CD14-positive monocyte (primary cell): ENCODE results near the gene QPCTL. TPM values are rescaled to one million over a fixed set of nuclear protein-coding genes. Genes with fewer than 3 reads are reported as not detected.

Experiments used
- DNase-seq, 3 donors: peaks; one replicate each; pipeline ENCODE4 v3.0.0-alpha.2; 2011 to 2022
- H2AFZ ChIP-seq: 2 replicates; pipeline ENCODE4 v1.6.0; 2012; ENCODE audit warnings: mild to moderate bottlenecking, low read depth, low read length, inconsistent platforms; ENCODE audit not compliant: insufficient read depth, poor library complexity, severe bottlenecking
- H3K27ac ChIP-seq, 2 donors: 1 replicate in 1 of 2; 2 replicates in 1 of 2; pipeline ENCODE4 v1.5.1; 2012 to 2013; ENCODE audit warnings: low read length in 2 of 2, control low read depth in 1 of 2, inconsistent platforms in 1 of 2, low read depth in 1 of 2, mild to moderate bottlenecking in 1 of 2
- H3K27me3 ChIP-seq, 2 donors: one replicate each; pipeline versions ENCODE4 v1.6.0 to v1.6.1; 2011 to 2013; ENCODE audit warnings: low read length in 2 of 2; ENCODE audit not compliant: control insufficient read depth in 2 of 2, insufficient read depth in 2 of 2
- H3K36me3 ChIP-seq, 2 donors: replicated peaks in 1 of 2; 1 replicate in 1 of 2; 2 replicates in 1 of 2; pipeline versions ENCODE4 v1.5.1 to v1.6.1; 2012 to 2013; ENCODE audit warnings: low read length in 2 of 2, control low read depth in 1 of 2, inconsistent platforms in 1 of 2, mild to moderate bottlenecking in 1 of 2; ENCODE audit not compliant: insufficient read depth in 2 of 2, control insufficient read depth in 1 of 2
- H3K4me1 ChIP-seq, 2 donors: 1 replicate in 1 of 2; 2 replicates in 1 of 2; pipeline versions ENCODE4 v1.5.1 to v1.6.1; 2012 to 2013; ENCODE audit warnings: low read length in 2 of 2, control low read depth in 1 of 2, inconsistent platforms in 1 of 2, mild to moderate bottlenecking in 1 of 2, moderate library complexity in 1 of 2; ENCODE audit not compliant: insufficient read depth in 2 of 2, control insufficient read depth in 1 of 2
- H3K4me2 ChIP-seq: replicated peaks from 2 replicates; pipeline ENCODE3; 2012; ENCODE audit warnings: low read length, moderate library complexity, mild to moderate bottlenecking; ENCODE audit not compliant: poor library complexity, severe bottlenecking; ENCODE audit errors: extremely low read depth
- H3K4me3 ChIP-seq, 3 experiments: fragments of 200-600 bp in 1 of 3; sonication (generic) in 1 of 3; replicated peaks in 1 of 3; 1 replicate in 2 of 3; 2 replicates in 1 of 3; pipeline ENCODE4 v1.5.1; 2011 to 2013; ENCODE audit warnings: low read length in 3 of 3, mild to moderate bottlenecking in 3 of 3, control low read depth in 2 of 3, low read depth in 2 of 3, inconsistent platforms in 1 of 3, moderate library complexity in 1 of 3
- H3K79me2 ChIP-seq: 2 replicates; pipeline ENCODE4 v1.6.0; 2012; ENCODE audit warnings: mild to moderate bottlenecking, control low read depth, inconsistent platforms, low read length, moderate library complexity; ENCODE audit not compliant: insufficient read depth
- H3K9ac ChIP-seq: 2 replicates; pipeline ENCODE4 v1.6.0; 2017; ENCODE audit warnings: low read length, mild to moderate bottlenecking; ENCODE audit not compliant: insufficient read depth, poor library complexity, severe bottlenecking
- H3K9me3 ChIP-seq, 2 donors: replicated peaks in 1 of 2; 1 replicate in 1 of 2; 2 replicates in 1 of 2; pipeline versions ENCODE4 v1.5.1 to v1.6.1; 2012 to 2013; ENCODE audit warnings: low read length in 2 of 2, control low read depth in 1 of 2; ENCODE audit not compliant: control insufficient read depth in 1 of 2, insufficient read depth in 1 of 2
- H4K20me1 ChIP-seq: 2 replicates; pipeline ENCODE4 v1.6.0; 2012; ENCODE audit warnings: mild to moderate bottlenecking, low read length, control low read depth, moderate library complexity; ENCODE audit not compliant: insufficient read depth
- H3K27ac Mint-ChIP-seq, 7 donors: one replicate each; pipeline ENCODE4 v1.8.0; 2020; ENCODE audit warnings: mild to moderate bottlenecking in 7 of 7, mixed read lengths in 7 of 7, moderate library complexity in 6 of 7, inconsistent platforms in 2 of 7
- H3K27me3 Mint-ChIP-seq, 3 donors: one replicate each; pipeline ENCODE4 v1.8.0; 2021 to 2022; ENCODE audit warnings: low read depth in 3 of 3, mild to moderate bottlenecking in 3 of 3, mixed read lengths in 3 of 3, moderate library complexity in 3 of 3, inconsistent platforms in 1 of 3
- H3K36me3 Mint-ChIP-seq, 2 donors: one replicate each; pipeline ENCODE4 v1.8.0; 2020; ENCODE audit warnings: mixed read lengths in 2 of 2, inconsistent platforms in 1 of 2, mild to moderate bottlenecking in 1 of 2
- H3K4me1 Mint-ChIP-seq: one replicate; pipeline ENCODE4 v1.8.0; 2020; ENCODE audit warnings: mild to moderate bottlenecking, mixed read lengths
- H3K4me3 Mint-ChIP-seq, 2 donors: one replicate each; pipeline ENCODE4 v1.8.0; 2020; ENCODE audit warnings: mild to moderate bottlenecking in 2 of 2, mixed read lengths in 2 of 2, moderate library complexity in 1 of 2
- H3K9me3 Mint-ChIP-seq, 7 donors: one replicate each; pipeline ENCODE4 v1.8.0; 2020 to 2022; ENCODE audit warnings: mixed read lengths in 7 of 7, mild to moderate bottlenecking in 6 of 7, moderate library complexity in 6 of 7, inconsistent platforms in 2 of 7
- CTCF ChIP-seq: fragments of 200-600 bp; IDR thresholded peaks from one replicate; pipeline ENCODE4 v1.8.0; 2022; ENCODE audit warnings: antibody characterized with exemption, mild to moderate bottlenecking
- WGBS: methylation state at CpG from one replicate; pipeline ENCODE4 v1.1.5; 2013; ENCODE audit warnings: missing lambda C conversion rate; ENCODE audit not compliant: insufficient coverage; 5-methylcytosine and 5-hydroxymethylcytosine counted together
- intact Hi-C, 2 donors: fragments of 100-400 bp; cut with micrococcal nuclease; formaldehyde crosslinking; loops; one replicate each; pipeline versions ENCODE4 v1.15.0 to v1.15.1; 2023
- polyA plus RNA-seq, 3 donors: library from polyadenylated mRNA; depleted of rRNA in 1 of 3; unstranded in 2 of 3; stranded (reverse) in 1 of 3; fragments of 300-500 nt in 2 of 3; fragments of >200 nt in 1 of 3; fragmentation: Illumina TruSeq in 2 of 3; gene quantifications; 1 replicate in 2 of 3; 2 replicates in 1 of 3; pipeline ENCODE4 v1.2.3, GENCODE V29; 2012 to 2021
- small RNA-seq: library from RNA; depleted of rRNA; stranded (forward); fragments of <200 nt; gene quantifications from one replicate; pipeline ENCODE3, GENCODE V24; 2012; ENCODE audit warnings: low read depth; ENCODE audit not compliant: insufficient read length

The QPCTL gene
- polyA plus RNA-seq, 3 donors = 0.46 to 3.0 (median 0.90) TPM

GRCh38 chr19:45752639-45753038 is 60.2 kb downstream of the QPCTL start:
- Histone ChIP-seq H3K36me3 (no peaks in the 10 kb centered on the region), H3K4me1 (no peaks in the 10 kb centered on the region), H3K27me3 (peaks cover 0 to 2% of the 10 kb centered on the region in 2 donors), H3K4me3 (no peak overlapping the region), H3K4me2 (no peak overlapping the region), H2AFZ (no peak overlapping the region), H3K9ac (no peak overlapping the region), H3K79me2 (no peaks in the 10 kb centered on the region), H4K20me1 (no peaks in the 10 kb centered on the region), H3K9me3 (no peaks in the 10 kb centered on the region), H3K27ac (no peak overlapping the region)
- no peaks in the 10 kb centered on the region for H3K4me1 Mint-ChIP-seq
- H3K27me3 Mint-ChIP-seq = peaks cover 25 to 42% (median 34%) of the 10 kb centered on the region in 3 donors
- TF ChIP-seq CTCF = no peak
- peaks cover 0 to 8% (median 0%) of the 10 kb centered on the region in 7 donors for H3K9me3 Mint-ChIP-seq
- no peak overlapping the region for H3K4me3 Mint-ChIP-seq
- intact Hi-C loops = no loop called here
- DNase-seq = no peak
- no peaks in the 10 kb centered on the region for H3K36me3 Mint-ChIP-seq
- WGBS = 95% methylated on average over 8 of the region's 12 CpGs
- H3K27ac Mint-ChIP-seq = no peak overlapping the region

GRCh38 chr19:45753548-45753947 is 61.1 kb downstream of the QPCTL start:
- Mint-ChIP-seq H3K27ac (no peak overlapping the region), H3K36me3 (no peaks in the 10 kb centered on the region), H3K4me3 (no peak overlapping the region), H3K4me1 (no peaks in the 10 kb centered on the region), H3K27me3 (peaks cover 27 to 43% (median 39%) of the 10 kb centered on the region in 3 donors), H3K9me3 (peaks cover 0 to 8% (median 0%) of the 10 kb centered on the region in 7 donors)
- no peaks in the 10 kb centered on the region for H3K36me3 ChIP-seq
- H2AFZ ChIP-seq = no peak overlapping the region
- no peak for DNase-seq
- no peaks in the 10 kb centered on the region for H3K79me2 ChIP-seq
- H3K4me2 ChIP-seq = no peak overlapping the region
- no peak for TF ChIP-seq CTCF
- no peak overlapping the region for H3K9ac ChIP-seq
- peaks cover 0 to 3% of the 10 kb centered on the region in 2 donors for H3K27me3 ChIP-seq
- H3K4me1 ChIP-seq = no peaks in the 10 kb centered on the region
- no peak overlapping the region for H3K4me3 ChIP-seq
- 77% methylated on average over 5 of the region's 6 CpGs for WGBS
- no peaks in the 10 kb centered on the region for H3K9me3 ChIP-seq
- H4K20me1 ChIP-seq = no peaks in the 10 kb centered on the region
- H3K27ac ChIP-seq = no peak overlapping the region
- intact Hi-C loops = no loop called here

Small RNA genes lying within 50 kb of the gene (small RNA-seq; reads per million reads assigned to genes)
- not detected for gene MIR642A
- gene RN7SL836P = not detected

Other genes with a start within 250 kb of the QPCTL start
- 100 to 1,000 TPM in 1 of 3 donors, 10 to 100 TPM in 2; 27.3 to 840 (median 28.2) TPM for gene FOSB, start 224.7 kb upstream of the QPCTL start, polyA plus RNA-seq
- 1 to 10 TPM; 1.5 to 2.7 (median 2.3) TPM for gene RTN2, start 195.6 kb upstream of the QPCTL start, polyA plus RNA-seq
- gene PPM1N, start 194.2 kb upstream of the QPCTL start, polyA plus RNA-seq = 1 to 10 TPM; 1.3 to 4.3 (median 2.7) TPM
- gene VASP, start 185.2 kb upstream of the QPCTL start, polyA plus RNA-seq = 100 to 1,000 TPM; 132 to 154 (median 144) TPM
- gene OPA3, start 107.9 kb upstream of the QPCTL start, polyA plus RNA-seq = 1 to 10 TPM; 4.4 to 6.9 (median 5.6) TPM
- not detected for gene GPR4, start 90.5 kb upstream of the QPCTL start, polyA plus RNA-seq
- 10 to 100 TPM; 10.3 to 50.8 (median 11.9) TPM for gene EML2, start 53.3 kb upstream of the QPCTL start, polyA plus RNA-seq
- gene GIPR, start 24.4 kb upstream of the QPCTL start, polyA plus RNA-seq = not detected
- 100 to 1,000 TPM; 251 to 516 (median 491) TPM for gene SNRPD2, start 713 bp upstream of the QPCTL start, polyA plus RNA-seq
- 1 to 10 TPM; 3.8 to 6.8 (median 5.5) TPM for gene FBXO46, start 38.2 kb downstream of the QPCTL start, polyA plus RNA-seq
- gene MEIOSIN, start 40.8 kb downstream of the QPCTL start, polyA plus RNA-seq = not detected
- under 1 TPM in 1 of 3 donors, not detected in 2; 0.04 TPM for gene SIX5, start 76.6 kb downstream of the QPCTL start, polyA plus RNA-seq
- gene DMPK, start 89.8 kb downstream of the QPCTL start, polyA plus RNA-seq = 1 to 10 TPM in 1 of 3 donors, under 1 TPM in 1, not detected in 1; 0.17 to 3.8 TPM
- 1 to 10 TPM; 1.5 to 3.4 (median 2.4) TPM for gene DMWD, start 100.2 kb downstream of the QPCTL start, polyA plus RNA-seq
- gene RSPH6A, start 122.6 kb downstream of the QPCTL start, polyA plus RNA-seq = not detected
- 10 to 100 TPM in 2 of 3 donors, 1 to 10 TPM in 1; 5.6 to 96.1 (median 15.7) TPM for gene SYMPK, start 170.5 kb downstream of the QPCTL start, polyA plus RNA-seq
- gene FOXA3, start 171.7 kb downstream of the QPCTL start, polyA plus RNA-seq = not detected
- gene IRF2BP1, start 193.5 kb downstream of the QPCTL start, polyA plus RNA-seq = 1 to 10 TPM; 2.0 to 3.9 (median 2.1) TPM
- gene MYPOP, start 209.9 kb downstream of the QPCTL start, polyA plus RNA-seq = 1 to 10 TPM in 1 of 3 donors, under 1 TPM in 2; 0.08 to 5.9 (median 0.39) TPM
- gene NANOS2, start 222.1 kb downstream of the QPCTL start, polyA plus RNA-seq = not detected